GM12872 (cell line): ENCODE measurements around the gene PTS.

Experiments used
- CTCF ChIP-seq: IDR thresholded peaks from 3 replicates; pipeline ENCODE4 v1.5.1; 2011; ENCODE audit warnings: low read depth, mild to moderate bottlenecking, low read length, moderate library complexity; ENCODE audit not compliant: insufficient read depth

Gene PTS

GRCh38 chr11:112226062-112226830 is at the start of gene PTS:
Gene PTS (plus strand): TSS chr11:112226428. CDS start chr11:112226444, 16 bp downstream.
- no peak for TF ChIP-seq CTCF

GRCh38 chr11:112177589-112177988 is 48.6 kb upstream of the PTS start:
- no peak for TF ChIP-seq CTCF

GRCh38 chr11:112178428-112178827 is 47.8 kb upstream of the PTS start:
- TF ChIP-seq CTCF = no peak

GRCh38 chr11:112178936-112179335 is 47.3 kb upstream of the PTS start:
- TF ChIP-seq CTCF = no peak

- no peak for TF ChIP-seq CTCF
Measured at GRCh38 chr11:112179601-112180000, 46.6 kb upstream of the PTS start.

GRCh38 chr11:112182867-112183266 is 43.4 kb upstream of the PTS start:
- TF ChIP-seq CTCF = no peak

GRCh38 chr11:112185883-112186282 is 40.3 kb upstream of the PTS start:
- TF ChIP-seq CTCF = no peak

- TF ChIP-seq CTCF = no peak
Measured at GRCh38 chr11:112186304-112186703, 39.9 kb upstream of the PTS start.
